Measurements from ENCODE around the gene OR2F2.
A peak's percentile ranks its signal among the peaks of the same experiment; 100 is the strongest.

Gene OR2F2

GRCh38 chr7:143979359-143979758 is 44.3 kb downstream of the OR2F2 start:
- Histone ChIP-seq H2AFZ (ENCODE audit: low read depth, low read length) (no peak overlapping the region), H3K4me3 (ENCODE audit: insufficient read depth in 1 of 2, low read depth in 1 of 2, low read length in 2 of 2) (no peak overlapping the region), H3K9ac (ENCODE audit: low read length) (no peak overlapping the region), H3K4ac (ENCODE audit: low read depth in 1 of 2, low read length in 2 of 2) (no peak overlapping the region), H3K27me3 (ENCODE audit: control insufficient read depth in 1 of 2, insufficient read depth in 1 of 2, low read length in 2 of 2) (no peaks in the 10 kb centered on the region), H3K4me2 (ENCODE audit: low read length, poor library complexity, severe bottlenecking) (no peak overlapping the region), H2BK12ac (ENCODE audit: low read length in 2 of 2) (no peak overlapping the region), H3K4me1 (ENCODE audit: control insufficient read depth, insufficient read depth, low read depth, low read length) (no peaks in the 10 kb centered on the region), H3K23ac (ENCODE audit: low read length in 2 of 2) (no peak overlapping the region), H3K14ac (ENCODE audit: low read length in 2 of 2) (no peak overlapping the region), H3K9me3 (ENCODE audit: control insufficient read depth, low read length) (no peaks in the 10 kb centered on the region), H3K36me3 (ENCODE audit: control insufficient read depth in 1 of 2, insufficient read depth in 2 of 2, low read depth in 1 of 2, low read length in 2 of 2) (no peaks in the 10 kb centered on the region), H3K27ac (ENCODE audit: low read length, poor library complexity, severe bottlenecking) (no peak overlapping the region), H4K8ac (ENCODE audit: low read length) (no peak overlapping the region), H3K18ac (ENCODE audit: low read depth in 1 of 2, low read length in 2 of 2) (no peak overlapping the region), H2AK5ac (ENCODE audit: low read length, severe bottlenecking) (no peak overlapping the region), H2BK5ac (ENCODE audit: low read depth, low read length, poor library complexity, severe bottlenecking) (no peak overlapping the region), H3K79me1 (replicated peaks; ENCODE audit: low read length, poor library complexity, severe bottlenecking) (no peaks in the 10 kb centered on the region), H2BK120ac (ENCODE audit: low read depth, low read length) (no peak overlapping the region), H2BK15ac (ENCODE audit: low read depth, poor library complexity, severe bottlenecking) (no peak overlapping the region), H4K91ac (ENCODE audit: low read length) (no peak overlapping the region)
- WGBS: no CpG with 5 or more reads among the region's 1 CpG
- peak; percentile 22 for DNase-seq

GRCh38 chr7:143979998-143980397 is 45.0 kb downstream of the OR2F2 start:
- Histone ChIP-seq H3K4me1 (ENCODE audit: control insufficient read depth, insufficient read depth, low read depth, low read length) (no peaks in the 10 kb centered on the region), H3K4me2 (ENCODE audit: low read length, poor library complexity, severe bottlenecking) (no peak overlapping the region), H3K9me3 (ENCODE audit: control insufficient read depth, low read length) (no peaks in the 10 kb centered on the region), H4K8ac (ENCODE audit: low read length) (no peak overlapping the region), H4K91ac (ENCODE audit: low read length) (no peak overlapping the region), H3K9ac (ENCODE audit: low read length) (no peak overlapping the region), H3K14ac (ENCODE audit: low read length in 2 of 2) (no peak overlapping the region), H3K18ac (ENCODE audit: low read depth in 1 of 2, low read length in 2 of 2) (no peak overlapping the region), H2BK15ac (ENCODE audit: low read depth, poor library complexity, severe bottlenecking) (no peak overlapping the region), H3K27me3 (ENCODE audit: control insufficient read depth in 1 of 2, insufficient read depth in 1 of 2, low read length in 2 of 2) (no peaks in the 10 kb centered on the region), H3K4ac (ENCODE audit: low read depth in 1 of 2, low read length in 2 of 2) (no peak overlapping the region), H2BK12ac (ENCODE audit: low read length in 2 of 2) (no peak overlapping the region), H2AK5ac (ENCODE audit: low read length, severe bottlenecking) (no peak overlapping the region), H3K79me1 (replicated peaks; ENCODE audit: low read length, poor library complexity, severe bottlenecking) (no peaks in the 10 kb centered on the region), H3K23ac (ENCODE audit: low read length in 2 of 2) (no peak overlapping the region), H3K27ac (ENCODE audit: low read length, poor library complexity, severe bottlenecking) (no peak overlapping the region), H2BK120ac (ENCODE audit: low read depth, low read length) (no peak overlapping the region), H3K36me3 (ENCODE audit: control insufficient read depth in 1 of 2, insufficient read depth in 2 of 2, low read depth in 1 of 2, low read length in 2 of 2) (no peaks in the 10 kb centered on the region), H3K4me3 (ENCODE audit: insufficient read depth in 1 of 2, low read depth in 1 of 2, low read length in 2 of 2) (no peak overlapping the region), H2BK5ac (ENCODE audit: low read depth, low read length, poor library complexity, severe bottlenecking) (no peak overlapping the region), H2AFZ (ENCODE audit: low read depth, low read length) (no peak overlapping the region)
- WGBS: 73% methylated on average over 1 of the region's 2 CpGs
- no peak for DNase-seq

GRCh38 chr7:143980746-143981510 is 45.9 kb downstream of the OR2F2 start:
- Histone ChIP-seq H3K4me2 (ENCODE audit: low read length, poor library complexity, severe bottlenecking) (no peak overlapping the region), H3K4ac (ENCODE audit: low read depth in 1 of 2, low read length in 2 of 2) (no peak overlapping the region), H2BK12ac (ENCODE audit: low read length in 2 of 2) (no peak overlapping the region), H3K79me1 (replicated peaks; ENCODE audit: low read length, poor library complexity, severe bottlenecking) (no peaks in the 10 kb centered on the region), H3K23ac (ENCODE audit: low read length in 2 of 2) (no peak overlapping the region), H3K36me3 (ENCODE audit: control insufficient read depth in 1 of 2, insufficient read depth in 2 of 2, low read depth in 1 of 2, low read length in 2 of 2) (no peaks in the 10 kb centered on the region), H4K8ac (ENCODE audit: low read length) (no peak overlapping the region), H2BK120ac (ENCODE audit: low read depth, low read length) (no peak overlapping the region), H2AK5ac (ENCODE audit: low read length, severe bottlenecking) (no peak overlapping the region), H3K4me3 (ENCODE audit: insufficient read depth in 1 of 2, low read depth in 1 of 2, low read length in 2 of 2) (no peak overlapping the region), H2BK5ac (ENCODE audit: low read depth, low read length, poor library complexity, severe bottlenecking) (no peak overlapping the region), H2BK15ac (ENCODE audit: low read depth, poor library complexity, severe bottlenecking) (no peak overlapping the region), H3K14ac (ENCODE audit: low read length in 2 of 2) (no peak overlapping the region), H4K91ac (ENCODE audit: low read length) (no peak overlapping the region), H3K4me1 (ENCODE audit: control insufficient read depth, insufficient read depth, low read depth, low read length) (no peaks in the 10 kb centered on the region), H3K9ac (ENCODE audit: low read length) (no peak overlapping the region), H3K27ac (ENCODE audit: low read length, poor library complexity, severe bottlenecking) (no peak overlapping the region), H2AFZ (ENCODE audit: low read depth, low read length) (no peak overlapping the region), H3K27me3 (ENCODE audit: control insufficient read depth in 1 of 2, insufficient read depth in 1 of 2, low read length in 2 of 2) (no peaks in the 10 kb centered on the region), H3K18ac (ENCODE audit: low read depth in 1 of 2, low read length in 2 of 2) (no peak overlapping the region), H3K9me3 (ENCODE audit: control insufficient read depth, low read length) (no peaks in the 10 kb centered on the region)
- 93% methylated on average over 8 of the region's 10 CpGs for WGBS
- DNase-seq: no peak

GRCh38 chr7:143983960-143984359 is 48.9 kb downstream of the OR2F2 start:
- Histone ChIP-seq H2AK5ac (ENCODE audit: low read length, severe bottlenecking) (no peak overlapping the region), H3K36me3 (ENCODE audit: control insufficient read depth in 1 of 2, insufficient read depth in 2 of 2, low read depth in 1 of 2, low read length in 2 of 2) (no peaks in the 10 kb centered on the region), H3K9me3 (ENCODE audit: control insufficient read depth, low read length) (no peaks in the 10 kb centered on the region), H3K4ac (ENCODE audit: low read depth in 1 of 2, low read length in 2 of 2) (no peak overlapping the region), H2BK15ac (ENCODE audit: low read depth, poor library complexity, severe bottlenecking) (no peak overlapping the region), H3K4me1 (ENCODE audit: control insufficient read depth, insufficient read depth, low read depth, low read length) (no peaks in the 10 kb centered on the region), H2AFZ (ENCODE audit: low read depth, low read length) (no peak overlapping the region), H3K18ac (ENCODE audit: low read depth in 1 of 2, low read length in 2 of 2) (no peak overlapping the region), H3K27me3 (ENCODE audit: control insufficient read depth in 1 of 2, insufficient read depth in 1 of 2, low read length in 2 of 2) (no peaks in the 10 kb centered on the region), H2BK5ac (ENCODE audit: low read depth, low read length, poor library complexity, severe bottlenecking) (no peak overlapping the region), H2BK120ac (ENCODE audit: low read depth, low read length) (no peak overlapping the region), H3K4me2 (ENCODE audit: low read length, poor library complexity, severe bottlenecking) (no peak overlapping the region), H3K9ac (ENCODE audit: low read length) (no peak overlapping the region), H4K91ac (ENCODE audit: low read length) (no peak overlapping the region), H4K8ac (ENCODE audit: low read length) (no peak overlapping the region), H3K4me3 (ENCODE audit: insufficient read depth in 1 of 2, low read depth in 1 of 2, low read length in 2 of 2) (no peak overlapping the region), H3K14ac (ENCODE audit: low read length in 2 of 2) (no peak overlapping the region), H3K27ac (ENCODE audit: low read length, poor library complexity, severe bottlenecking) (no peak overlapping the region), H3K23ac (ENCODE audit: low read length in 2 of 2) (no peak overlapping the region), H3K79me1 (replicated peaks; ENCODE audit: low read length, poor library complexity, severe bottlenecking) (no peaks in the 10 kb centered on the region), H2BK12ac (ENCODE audit: low read length in 2 of 2) (no peak overlapping the region)
- no peak for DNase-seq
- 97% methylated on average over 3 of the region's 5 CpGs for WGBS
